ENCODE measurements around the gene FRAT1. TPM values are rescaled to one million over a fixed set of nuclear protein-coding genes. Genes with fewer than 3 reads are reported as not detected.

FRAT1 gene
- total and polyA plus RNA-seq, 2 of the 13 experiments (the other 11 are each of a cell fraction or from before 2014, with no cell fraction given): 1.7 to 2.3 TPM

DNA sequence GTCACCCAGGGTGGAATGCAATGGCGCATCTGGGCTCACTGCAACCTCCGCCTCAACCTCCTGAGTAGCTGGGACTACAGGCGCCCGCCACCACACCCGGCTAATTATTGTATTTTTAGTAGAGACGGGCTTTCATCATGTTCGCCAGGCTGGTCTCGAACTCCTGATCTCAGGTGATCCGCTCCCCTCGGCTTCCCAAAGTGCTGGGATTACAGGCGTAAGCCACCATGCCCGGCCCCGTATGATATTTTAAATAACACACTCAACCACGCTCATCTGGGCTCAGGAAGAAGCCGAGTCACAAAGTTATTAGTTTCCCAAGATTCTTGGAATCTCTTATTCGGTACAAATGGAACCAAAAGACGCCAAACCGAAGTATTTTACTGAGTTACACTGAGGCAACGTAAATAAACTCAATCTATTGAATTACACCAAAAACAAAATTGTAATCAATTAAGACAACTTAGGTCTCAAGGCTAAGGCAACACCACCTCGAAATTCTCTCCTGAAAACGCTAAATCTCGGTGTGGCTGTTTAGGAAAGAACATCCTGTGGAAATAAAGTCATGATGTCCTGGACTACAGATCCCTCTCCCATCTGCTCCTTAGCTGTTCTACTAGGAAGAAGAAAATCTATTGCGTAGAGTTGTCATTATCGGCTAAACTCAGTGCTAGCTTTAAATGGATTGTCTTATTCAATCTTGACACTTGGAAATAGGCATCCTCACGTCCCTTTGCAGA, 27.5 kb upstream of the FRAT1 start (continued):
- TF ChIP-seq ZNF629 (CRISPR knock-in tag; conservative IDR thresholded peaks at IDR 0.05) (no peak), ZBTB49 (CRISPR knock-in tag; IDR thresholded peaks at IDR 0.05; ENCODE audit: borderline replicate concordance) (no peak), ZNF615 (CRISPR knock-in tag; IDR thresholded peaks at IDR 0.05; ENCODE audit: borderline replicate concordance) (no peak), REL (CRISPR knock-in tag; conservative IDR thresholded peaks at IDR 0.05) (peak; percentile 5; the same call in 1 of the 2 replicates), RFXANK (CRISPR knock-in tag; IDR thresholded peaks at IDR 0.05) (no peak), ZNF891 (CRISPR knock-in tag; IDR thresholded peaks at IDR 0.05) (no peak), SRSF1 (optimal IDR thresholded peaks at IDR 0.05; ENCODE audit: low read depth, low read length) (no peak), ZFYVE20 (CRISPR knock-in tag; IDR thresholded peaks at IDR 0.05; ENCODE audit: borderline replicate concordance, low read depth) (no peak), HNRNPK (IDR thresholded peaks at IDR 0.05; ENCODE audit: low read depth, low read length, poor library complexity, severe bottlenecking) (no peak)

All from HepG2 (cell line).